Fibroblast of the aortic adventitia (primary cell): ENCODE measurements around the gene MAMLD1. TPM values are rescaled to one million over a fixed set of nuclear protein-coding genes. Genes with fewer than 3 reads are reported as not detected.
A peak's percentile ranks its signal among the peaks of the same experiment; 100 is the strongest.

Source experiments
- DNase-seq: peaks from one replicate; pipeline ENCODE4 v3.0.0-alpha.2; 2010; ENCODE audit warnings: low read depth
- H3K4me3 ChIP-seq: 2 replicates; pipeline ENCODE4 v1.5.1; 2011; ENCODE audit warnings: low read depth, mild to moderate bottlenecking, control low read depth, low read length, moderate library complexity
- CTCF ChIP-seq: IDR thresholded peaks from 2 replicates; pipeline ENCODE4 v1.5.1; 2011; ENCODE audit warnings: mild to moderate bottlenecking, low read length, control low read depth, inconsistent platforms; ENCODE audit not compliant: insufficient read depth
- total RNA-seq: library from RNA; depleted of rRNA; stranded (reverse); fragments of >200 nt; gene quantifications from 2 replicates; pipeline ENCODE4 v1.2.3, GENCODE V29; 2012; ENCODE audit warnings: low replicate concordance

The MAMLD1 gene
- total RNA-seq, 1 donor: 1.9 TPM

GRCh38 chrX:150513544-150513943 lies 150.4 kb downstream of the MAMLD1 start:
- no peak for DNase-seq
- H3K4me3 ChIP-seq: no peak overlapping the region
- no peak for TF ChIP-seq CTCF

- DNase-seq: no peak
- H3K4me3 ChIP-seq: no peak overlapping the region
- no peak for TF ChIP-seq CTCF
Measured at GRCh38 chrX:150514462-150514861, 151.3 kb downstream of the MAMLD1 start.

GRCh38 chrX:150515801-150516200 lies 152.7 kb downstream of the MAMLD1 start:
- no peak overlapping the region for H3K4me3 ChIP-seq
- TF ChIP-seq CTCF: no peak
- DNase-seq: no peak

GRCh38 chrX:150517303-150517910 lies 154.3 kb downstream of the MAMLD1 start:
- no peak overlapping the region for H3K4me3 ChIP-seq
- DNase-seq: peak; percentile 51
- TF ChIP-seq CTCF: no peak

- DNase-seq: no peak
- no peak for TF ChIP-seq CTCF
- H3K4me3 ChIP-seq: no peak overlapping the region
Measured at GRCh38 chrX:150522494-150522893, 159.4 kb downstream of the MAMLD1 start.

- TF ChIP-seq CTCF: no peak
- H3K4me3 ChIP-seq: no peak overlapping the region
- no peak for DNase-seq
Measured at GRCh38 chrX:150525061-150525919, 162.2 kb downstream of the MAMLD1 start.
